ENCODE results near the gene ISY1. TPM values are rescaled to one million over a fixed set of nuclear protein-coding genes. Genes with fewer than 3 reads are reported as not detected.

ISY1 gene
- total and polyA plus RNA-seq, 4 donors, result 23.8 to 30.3 (median 26.2) TPM

GRCh38 chr3:129106866-129107565, 53.8 kb downstream of the ISY1 start:
- Histone ChIP-seq H3K36me3 (ENCODE audit: control insufficient read depth in 1 of 2, insufficient read depth in 2 of 2, low read length in 1 of 2) (peaks cover 0 to 3% of the 10 kb centered on the region in 2 donors), H3K27ac (ENCODE audit: low read depth in 1 of 2, low read length in 2 of 2) (no peak overlapping the region), H3K4me1 (ENCODE audit: control insufficient read depth in 1 of 2, insufficient read depth in 2 of 2, low read length in 2 of 2) (no peaks in the 10 kb centered on the region), H3K4me3 (ENCODE audit: low read length in 2 of 2) (no peak overlapping the region), H3K9me3 (ENCODE audit: control insufficient read depth, low read length) (no peaks in the 10 kb centered on the region), H3K27me3 (ENCODE audit: control insufficient read depth in 1 of 2, insufficient read depth in 2 of 2, low read length in 1 of 2) (no peaks in the 10 kb centered on the region)
- DNase-seq (peak in 1 of 2 donors; percentile 25), ATAC-seq (ENCODE audit: low FRiP score) (no peak)
- 69% methylated on average over 19 of the region's 19 CpGs for WGBS, 2 donors
- intact Hi-C loops (cut with DNase I), result no loop called here

GRCh38 chr3:129106320-129106719, 54.5 kb downstream of the ISY1 start:
- Histone ChIP-seq H3K9me3 (ENCODE audit: control insufficient read depth, low read length) (no peaks in the 10 kb centered on the region), H3K36me3 (ENCODE audit: control insufficient read depth in 1 of 2, insufficient read depth in 2 of 2, low read length in 1 of 2) (peaks cover 0 to 3% of the 10 kb centered on the region in 2 donors), H3K27me3 (ENCODE audit: control insufficient read depth in 1 of 2, insufficient read depth in 2 of 2, low read length in 1 of 2) (no peaks in the 10 kb centered on the region), H3K4me1 (ENCODE audit: control insufficient read depth in 1 of 2, insufficient read depth in 2 of 2, low read length in 2 of 2) (no peaks in the 10 kb centered on the region), H3K4me3 (ENCODE audit: low read length in 2 of 2) (no peak overlapping the region), H3K27ac (ENCODE audit: low read depth in 1 of 2, low read length in 2 of 2) (no peak overlapping the region)
- WGBS, 2 donors, result 63 to 69% methylated on average over 5 of the region's 5 CpGs
- intact Hi-C loops (cut with DNase I), result no loop called here
- DNase-seq, result peak in 1 of 2 donors; percentile 38
- no peak for ATAC-seq (ENCODE audit: low FRiP score)

GRCh38 chr3:129105862-129106261, 55.0 kb downstream of the ISY1 start:
- Histone ChIP-seq H3K4me3 (ENCODE audit: low read length in 2 of 2) (no peak overlapping the region), H3K4me1 (ENCODE audit: control insufficient read depth in 1 of 2, insufficient read depth in 2 of 2, low read length in 2 of 2) (no peaks in the 10 kb centered on the region), H3K27ac (ENCODE audit: low read depth in 1 of 2, low read length in 2 of 2) (no peak overlapping the region), H3K9me3 (ENCODE audit: control insufficient read depth, low read length) (no peaks in the 10 kb centered on the region), H3K36me3 (ENCODE audit: control insufficient read depth in 1 of 2, insufficient read depth in 2 of 2, low read length in 1 of 2) (peaks cover 0 to 3% of the 10 kb centered on the region in 2 donors), H3K27me3 (ENCODE audit: control insufficient read depth in 1 of 2, insufficient read depth in 2 of 2, low read length in 1 of 2) (no peaks in the 10 kb centered on the region)
- WGBS, 2 donors, result 28 to 38% methylated on average over 4 of the region's 4 CpGs
- no peak for ATAC-seq (ENCODE audit: low FRiP score)
- DNase-seq, result peak in 1 of 2 donors; percentile 17
- intact Hi-C loops (cut with DNase I), result no loop called here

- Histone ChIP-seq H3K27ac (ENCODE audit: low read depth in 1 of 2, low read length in 2 of 2) (no peak overlapping the region), H3K27me3 (ENCODE audit: control insufficient read depth in 1 of 2, insufficient read depth in 2 of 2, low read length in 1 of 2) (no peaks in the 10 kb centered on the region), H3K4me1 (ENCODE audit: control insufficient read depth in 1 of 2, insufficient read depth in 2 of 2, low read length in 2 of 2) (no peaks in the 10 kb centered on the region), H3K4me3 (ENCODE audit: low read length in 2 of 2) (no peak overlapping the region), H3K36me3 (ENCODE audit: control insufficient read depth in 1 of 2, insufficient read depth in 2 of 2, low read length in 1 of 2) (peaks cover 0 to 3% of the 10 kb centered on the region in 2 donors), H3K9me3 (ENCODE audit: control insufficient read depth, low read length) (no peaks in the 10 kb centered on the region)
- intact Hi-C loops (cut with DNase I), result no loop called here
- ATAC-seq (ENCODE audit: low FRiP score), result no peak
- 38 to 49% methylated on average over 6 of the region's 6 CpGs for WGBS, 2 donors
- no peak for DNase-seq
Observed at GRCh38 chr3:129104498-129105079, 56.3 kb downstream of the ISY1 start.

GRCh38 chr3:129104051-129104450, 56.8 kb downstream of the ISY1 start:
- 93 to 94% methylated on average over 6 of the region's 6 CpGs for WGBS, 2 donors
- intact Hi-C loops (cut with DNase I), result no loop called here
- ATAC-seq (ENCODE audit: low FRiP score), result no peak
- Histone ChIP-seq H3K27me3 (ENCODE audit: control insufficient read depth in 1 of 2, insufficient read depth in 2 of 2, low read length in 1 of 2) (no peaks in the 10 kb centered on the region), H3K27ac (ENCODE audit: low read depth in 1 of 2, low read length in 2 of 2) (no peak overlapping the region), H3K9me3 (ENCODE audit: control insufficient read depth, low read length) (no peaks in the 10 kb centered on the region), H3K4me3 (ENCODE audit: low read length in 2 of 2) (no peak overlapping the region), H3K4me1 (ENCODE audit: control insufficient read depth in 1 of 2, insufficient read depth in 2 of 2, low read length in 2 of 2) (no peaks in the 10 kb centered on the region), H3K36me3 (ENCODE audit: control insufficient read depth in 1 of 2, insufficient read depth in 2 of 2, low read length in 1 of 2) (peaks cover 0 to 3% of the 10 kb centered on the region in 2 donors)
- DNase-seq, result no peak

GRCh38 chr3:129103296-129103695, 57.6 kb downstream of the ISY1 start:
- H3K36me3 ChIP-seq (ENCODE audit: control insufficient read depth in 1 of 2, insufficient read depth in 2 of 2, low read length in 1 of 2), result peaks cover 0 to 3% of the 10 kb centered on the region in 2 donors
- 85 to 88% methylated on average over 7 of the region's 7 CpGs for WGBS, 2 donors
- H3K27me3 ChIP-seq (ENCODE audit: control insufficient read depth in 1 of 2, insufficient read depth in 2 of 2, low read length in 1 of 2), result no peaks in the 10 kb centered on the region
- ATAC-seq (ENCODE audit: low FRiP score) (no peak), DNase-seq (no peak)
- H3K4me1 ChIP-seq (ENCODE audit: control insufficient read depth in 1 of 2, insufficient read depth in 2 of 2, low read length in 2 of 2), result no peaks in the 10 kb centered on the region
- H3K4me3 ChIP-seq (ENCODE audit: low read length in 2 of 2), result no peak overlapping the region
- H3K9me3 ChIP-seq (ENCODE audit: control insufficient read depth, low read length), result no peaks in the 10 kb centered on the region
- no peak overlapping the region for H3K27ac ChIP-seq (ENCODE audit: low read depth in 1 of 2, low read length in 2 of 2)
- intact Hi-C loops (cut with DNase I), result no loop called here

GRCh38 chr3:129101370-129102138, 59.3 kb downstream of the ISY1 start:
- 72 to 73% methylated on average over 11 to 12 of the region's 12 CpGs for WGBS, 2 donors
- intact Hi-C loops (cut with DNase I), result no loop called here

GRCh38 chr3:129100274-129100673, 60.6 kb downstream of the ISY1 start:
- intact Hi-C loops (cut with DNase I), result no loop called here
- Histone ChIP-seq H3K4me3 (ENCODE audit: low read length in 2 of 2) (no peak overlapping the region), H3K27ac (ENCODE audit: low read depth in 1 of 2, low read length in 2 of 2) (no peak overlapping the region), H3K9me3 (ENCODE audit: control insufficient read depth, low read length) (no peaks in the 10 kb centered on the region), H3K4me1 (ENCODE audit: control insufficient read depth in 1 of 2, insufficient read depth in 2 of 2, low read length in 2 of 2) (no peaks in the 10 kb centered on the region), H3K27me3 (ENCODE audit: control insufficient read depth in 1 of 2, insufficient read depth in 2 of 2, low read length in 1 of 2) (no peaks in the 10 kb centered on the region), H3K36me3 (ENCODE audit: control insufficient read depth in 1 of 2, insufficient read depth in 2 of 2, low read length in 1 of 2) (no peaks in the 10 kb centered on the region)
- WGBS, 2 donors, result 76 to 78% methylated on average over 1 of the region's 1 CpG
- DNase-seq (no peak), ATAC-seq (ENCODE audit: low FRiP score) (no peak)

More at GRCh38 chr3:129101370-129102138, 59.3 kb downstream of the ISY1 start:
- Histone ChIP-seq H3K4me3 (ENCODE audit: low read length in 2 of 2) (no peak overlapping the region), H3K27ac (ENCODE audit: low read depth in 1 of 2, low read length in 2 of 2) (no peak overlapping the region), H3K9me3 (ENCODE audit: control insufficient read depth, low read length) (no peaks in the 10 kb centered on the region), H3K36me3 (ENCODE audit: control insufficient read depth in 1 of 2, insufficient read depth in 2 of 2, low read length in 1 of 2) (peaks cover 0 to 3% of the 10 kb centered on the region in 2 donors), H3K4me1 (ENCODE audit: control insufficient read depth in 1 of 2, insufficient read depth in 2 of 2, low read length in 2 of 2) (no peaks in the 10 kb centered on the region), H3K27me3 (ENCODE audit: control insufficient read depth in 1 of 2, insufficient read depth in 2 of 2, low read length in 1 of 2) (no peaks in the 10 kb centered on the region)
- peak in 1 of 2 donors; percentile 17 for DNase-seq
- ATAC-seq (ENCODE audit: low FRiP score), result no peak
